Nephron (organoid): Measurements from ENCODE around the gene MIA3.

Source experiments
- H3K27ac Mint-ChIP-seq, 3 experiments: 2 replicates each; pipeline ENCODE4 v1.8.0; 2020; ENCODE audit warnings: mixed read lengths in 3 of 3, mild to moderate bottlenecking in 2 of 3, moderate library complexity in 1 of 3
- H3K27me3 Mint-ChIP-seq: 2 replicates; pipeline ENCODE4 v1.8.0; 2021; ENCODE audit warnings: low read depth, mild to moderate bottlenecking, moderate library complexity, mixed read lengths
- H3K36me3 Mint-ChIP-seq: 2 replicates; pipeline ENCODE4 v1.8.0; 2020; ENCODE audit warnings: low read depth, mixed read lengths
- H3K4me1 Mint-ChIP-seq: 2 replicates; pipeline ENCODE4 v1.8.0; 2020; ENCODE audit warnings: mixed read lengths
- H3K4me3 Mint-ChIP-seq, 3 experiments: 2 replicates each; pipeline ENCODE4 v1.8.0; 2020; ENCODE audit warnings: mild to moderate bottlenecking in 3 of 3, mixed read lengths in 3 of 3, moderate library complexity in 2 of 3
- H3K9me3 Mint-ChIP-seq: 2 replicates; pipeline ENCODE4 v1.8.0; 2020; ENCODE audit warnings: mixed read lengths
- TF ChIP-seq, protein P1 (sequence below), 3 experiments: fragments of 200-600 bp; sonication (generic); IDR thresholded peaks; one replicate each; pipeline ENCODE4 v1.5.0; 2021; ENCODE audit warnings: antibody characterized with exemption in 3 of 3; ENCODE audit not compliant: unreplicated experiment in 3 of 3

MIA3 gene

DNA sequence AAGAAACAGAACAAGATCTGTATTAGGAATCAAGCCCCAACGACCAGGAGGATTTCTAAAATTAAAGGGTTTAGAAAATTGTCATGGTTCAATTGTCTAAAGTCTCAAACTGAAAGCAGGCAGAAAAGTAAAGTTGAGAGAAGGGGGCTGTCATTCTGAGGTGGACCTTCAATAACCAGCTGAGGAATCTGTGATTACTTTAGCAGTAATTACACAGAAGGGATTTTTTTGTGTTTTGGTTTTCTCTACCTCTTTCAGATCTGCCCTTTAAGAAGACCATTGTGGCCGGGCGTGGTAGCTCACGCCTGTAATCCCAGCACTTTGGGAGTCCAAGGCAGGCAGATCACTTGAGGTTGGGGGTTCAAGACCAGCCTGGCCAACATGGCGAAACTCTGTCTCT lies 77.0 kb downstream of the MIA3 start:
- no peaks in the 10 kb centered on the region for H3K27me3 Mint-ChIP-seq
- peaks cover 12% of the 10 kb centered on the region for H3K36me3 Mint-ChIP-seq
- no peaks in the 10 kb centered on the region for H3K9me3 Mint-ChIP-seq
- TF ChIP-seq, protein P1, sequence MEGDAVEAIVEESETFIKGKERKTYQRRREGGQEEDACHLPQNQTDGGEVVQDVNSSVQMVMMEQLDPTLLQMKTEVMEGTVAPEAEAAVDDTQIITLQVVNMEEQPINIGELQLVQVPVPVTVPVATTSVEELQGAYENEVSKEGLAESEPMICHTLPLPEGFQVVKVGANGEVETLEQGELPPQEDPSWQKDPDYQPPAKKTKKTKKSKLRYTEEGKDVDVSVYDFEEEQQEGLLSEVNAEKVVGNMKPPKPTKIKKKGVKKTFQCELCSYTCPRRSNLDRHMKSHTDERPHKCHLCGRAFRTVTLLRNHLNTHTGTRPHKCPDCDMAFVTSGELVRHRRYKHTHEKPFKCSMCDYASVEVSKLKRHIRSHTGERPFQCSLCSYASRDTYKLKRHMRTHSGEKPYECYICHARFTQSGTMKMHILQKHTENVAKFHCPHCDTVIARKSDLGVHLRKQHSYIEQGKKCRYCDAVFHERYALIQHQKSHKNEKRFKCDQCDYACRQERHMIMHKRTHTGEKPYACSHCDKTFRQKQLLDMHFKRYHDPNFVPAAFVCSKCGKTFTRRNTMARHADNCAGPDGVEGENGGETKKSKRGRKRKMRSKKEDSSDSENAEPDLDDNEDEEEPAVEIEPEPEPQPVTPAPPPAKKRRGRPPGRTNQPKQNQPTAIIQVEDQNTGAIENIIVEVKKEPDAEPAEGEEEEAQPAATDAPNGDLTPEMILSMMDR (IDR thresholded peaks at IDR 0.05; ENCODE audit: unreplicated experiment in 3 of 3), result no peak
- H3K4me1 Mint-ChIP-seq, result no peaks in the 10 kb centered on the region
- H3K27ac Mint-ChIP-seq, result no peak overlapping the region
- no peak overlapping the region for H3K4me3 Mint-ChIP-seq

DNA sequence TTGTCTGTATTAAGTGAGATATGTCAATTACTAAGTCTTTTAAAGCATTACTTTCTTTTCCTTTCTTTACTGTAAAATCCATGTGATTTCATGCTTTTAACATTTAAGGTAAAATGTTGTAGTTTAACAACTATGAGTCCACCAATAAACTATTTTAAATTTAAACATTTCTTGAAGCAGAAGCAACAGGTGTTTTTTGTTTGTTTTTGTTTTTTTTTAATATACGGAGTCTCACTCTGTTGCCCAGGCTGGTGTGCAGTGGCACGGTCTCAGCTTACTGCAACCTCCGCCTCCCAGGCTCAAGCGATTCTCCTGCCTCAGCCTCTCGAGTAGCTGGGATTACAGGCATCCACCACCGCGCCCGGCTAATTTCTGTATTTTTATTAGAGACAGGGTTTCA lies 78.8 kb downstream of the MIA3 start:
- Mint-ChIP-seq H3K36me3 (peaks cover 24% of the 10 kb centered on the region), H3K4me3 (no peak overlapping the region), H3K27ac (no peak overlapping the region), H3K27me3 (no peaks in the 10 kb centered on the region), H3K9me3 (no peaks in the 10 kb centered on the region), H3K4me1 (no peaks in the 10 kb centered on the region)
- TF ChIP-seq, protein P1 (IDR thresholded peaks at IDR 0.05; ENCODE audit: unreplicated experiment in 3 of 3), result no peak

DNA sequence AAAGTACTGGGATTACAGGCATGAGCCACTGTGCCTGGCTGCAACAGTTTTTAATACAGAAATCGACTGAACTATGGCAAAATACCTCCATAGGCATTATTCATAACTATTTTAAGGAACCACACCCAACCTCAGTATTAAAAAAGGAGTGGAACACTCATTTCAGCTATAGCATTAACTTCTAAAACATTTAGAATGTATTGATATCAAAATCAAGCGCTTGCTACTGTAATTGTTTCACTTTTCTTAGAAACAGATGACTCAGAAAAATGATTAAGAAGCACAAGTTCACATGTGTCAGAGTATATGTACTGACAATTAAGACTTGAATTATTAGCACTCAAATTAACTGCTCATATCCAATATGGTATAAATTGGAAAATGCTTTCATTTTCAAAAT lies 79.3 kb downstream of the MIA3 start:
- H3K27me3 Mint-ChIP-seq, result no peaks in the 10 kb centered on the region
- no peak overlapping the region for H3K4me3 Mint-ChIP-seq
- peaks cover 25% of the 10 kb centered on the region for H3K36me3 Mint-ChIP-seq
- TF ChIP-seq, protein P1 (IDR thresholded peaks at IDR 0.05; ENCODE audit: unreplicated experiment in 3 of 3), result no peak
- H3K27ac Mint-ChIP-seq, result no peak overlapping the region
- H3K4me1 Mint-ChIP-seq, result no peaks in the 10 kb centered on the region
- no peaks in the 10 kb centered on the region for H3K9me3 Mint-ChIP-seq

DNA sequence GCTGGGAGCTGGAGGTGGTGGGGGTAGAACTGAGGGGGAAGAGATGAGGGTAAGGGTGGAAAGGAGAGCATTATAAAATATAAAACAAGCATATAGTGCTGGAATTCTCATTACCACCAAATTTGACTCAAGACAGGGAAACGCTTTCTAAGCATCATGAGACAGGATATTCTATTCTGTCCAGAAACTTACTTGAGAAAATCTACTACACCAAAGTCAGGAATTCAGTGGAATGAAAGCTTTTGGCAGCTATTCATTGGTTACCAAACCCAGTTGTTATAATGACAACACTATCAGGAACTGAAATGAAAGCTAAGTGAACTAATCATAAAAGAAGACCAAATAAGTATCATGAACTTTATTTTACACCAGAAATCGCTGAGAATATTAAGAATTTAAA lies 79.9 kb downstream of the MIA3 start:
- no peaks in the 10 kb centered on the region for H3K27me3 Mint-ChIP-seq
- H3K4me1 Mint-ChIP-seq, result no peaks in the 10 kb centered on the region
- H3K36me3 Mint-ChIP-seq, result peaks cover 32% of the 10 kb centered on the region
- TF ChIP-seq, protein P1 (IDR thresholded peaks at IDR 0.05; ENCODE audit: unreplicated experiment in 3 of 3), result no peak
- H3K9me3 Mint-ChIP-seq, result no peaks in the 10 kb centered on the region
- H3K4me3 Mint-ChIP-seq, result no peak overlapping the region
- H3K27ac Mint-ChIP-seq, result no peak overlapping the region

DNA sequence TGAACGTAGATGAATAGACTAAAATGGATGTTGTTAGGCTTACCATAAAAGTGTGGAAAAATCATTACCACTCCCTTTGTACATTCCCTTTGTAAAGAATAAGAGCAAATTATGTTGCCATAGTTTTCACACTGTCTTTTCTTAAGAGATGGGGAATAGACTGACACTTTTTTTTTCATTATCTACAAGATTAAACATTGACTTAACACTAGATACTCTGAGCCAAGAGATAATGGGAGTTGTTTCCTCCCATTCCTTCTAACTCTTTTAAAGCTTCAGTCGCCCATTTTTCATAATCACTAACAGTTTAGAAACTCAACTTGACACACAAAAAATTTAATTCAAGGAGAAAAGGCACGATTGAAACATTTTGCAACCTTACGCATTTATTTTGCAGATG lies 84.3 kb downstream of the MIA3 start:
- no peaks in the 10 kb centered on the region for H3K4me1 Mint-ChIP-seq
- H3K27ac Mint-ChIP-seq, result no peak overlapping the region
- H3K4me3 Mint-ChIP-seq, result no peak overlapping the region
- no peaks in the 10 kb centered on the region for H3K27me3 Mint-ChIP-seq
- H3K9me3 Mint-ChIP-seq, result peaks cover 18% of the 10 kb centered on the region
- H3K36me3 Mint-ChIP-seq, result peaks cover 68% of the 10 kb centered on the region
- TF ChIP-seq, protein P1 (IDR thresholded peaks at IDR 0.05; ENCODE audit: unreplicated experiment in 3 of 3), result no peak

DNA sequence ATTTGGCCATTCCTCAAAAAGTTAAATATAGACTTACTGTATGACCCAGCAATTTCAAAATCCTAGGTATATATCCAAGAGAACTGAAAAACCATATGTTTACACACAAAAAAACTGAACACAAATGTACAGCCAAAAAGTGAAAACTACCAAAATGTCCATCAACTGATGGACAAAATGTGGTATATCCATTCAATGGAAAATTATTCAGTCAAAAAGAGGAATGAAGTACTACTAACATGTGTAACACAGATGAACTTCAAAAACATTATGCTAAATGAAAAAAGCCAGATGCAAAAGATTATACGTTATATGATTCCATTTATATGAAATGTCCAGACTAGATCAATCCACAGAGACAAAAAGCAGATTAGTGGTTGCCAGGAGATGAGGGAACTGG lies 86.4 kb downstream of the MIA3 start:
- Mint-ChIP-seq H3K9me3 (peaks cover 18% of the 10 kb centered on the region), H3K27ac (no peak overlapping the region), H3K36me3 (peaks cover 67% of the 10 kb centered on the region), H3K27me3 (no peaks in the 10 kb centered on the region), H3K4me1 (peaks cover under 1% of the 10 kb centered on the region), H3K4me3 (no peak overlapping the region)
- TF ChIP-seq, protein P1 (IDR thresholded peaks at IDR 0.05; ENCODE audit: unreplicated experiment in 3 of 3), result no peak
